HL-60/S4 treated with retinoic acid at 250 ng/mL for 4 days and 3 days (cell line): Measurements from ENCODE around the gene FAM149B1.
"Not testable (repeated sequence)": the region's sequence is repeated elsewhere in the genome, so short reads cannot be mapped to it uniquely, and the experiment has no call there.

Experiments
- in situ Hi-C: fragments of 300-500 bp; cut with MboI; formaldehyde crosslinking; loops from 2 replicates; pipeline ENCODE4 v1.7.0; 2022; ENCODE audit warnings: low sequenced_read_pairs

Gene FAM149B1

GRCh38 chr10:73167783-73168464 lies at the start of gene FAM149B1, which contains the start of gene ECD:
Gene FAM149B1, plus strand, starts transcription at chr10:73168119. Its CDS starts 221 bp downstream, at chr10:73168340.
Gene ECD, minus strand, starts transcription at chr10:73168008. Its CDS starts 4,071 bp downstream, at chr10:73163937.
- in situ Hi-C loops = no loop called here

- in situ Hi-C loops = no loop called here
Observed at GRCh38 chr10:73119457-73119856, 48.5 kb upstream of the FAM149B1 start.

GRCh38 chr10:73119952-73120351 lies 48.0 kb upstream of the FAM149B1 start:
- in situ Hi-C loops = no loop called here

- in situ Hi-C loops = no loop called here
Observed at GRCh38 chr10:73126343-73126742, 41.6 kb upstream of the FAM149B1 start.

GRCh38 chr10:73131301-73131700 lies 36.6 kb upstream of the FAM149B1 start:
- in situ Hi-C loops = no loop called here

GRCh38 chr10:73131913-73132686 lies 35.8 kb upstream of the FAM149B1 start:
- in situ Hi-C loops = no loop called here

- in situ Hi-C loops = no loop called here
Observed at GRCh38 chr10:73134727-73135126, 33.2 kb upstream of the FAM149B1 start.

GRCh38 chr10:73136627-73137026 lies 31.3 kb upstream of the FAM149B1 start:
- in situ Hi-C loops = no loop called here

- in situ Hi-C loops = no loop called here
Observed at GRCh38 chr10:73139251-73139650, 28.7 kb upstream of the FAM149B1 start.

- in situ Hi-C loops = no loop called here
Observed at GRCh38 chr10:73141603-73142002, 26.3 kb upstream of the FAM149B1 start.

GRCh38 chr10:73150633-73151413 lies 17.1 kb upstream of the FAM149B1 start:
- in situ Hi-C loops = not testable (repeated sequence)

GRCh38 chr10:73152009-73152408 lies 15.9 kb upstream of the FAM149B1 start:
- in situ Hi-C loops = no loop called here

GRCh38 chr10:73156054-73156453 lies 11.9 kb upstream of the FAM149B1 start:
- in situ Hi-C loops = no loop called here

- in situ Hi-C loops = no loop called here
Observed at GRCh38 chr10:73159038-73159648, 8.8 kb upstream of the FAM149B1 start.

GRCh38 chr10:73161079-73161478 lies 6.8 kb upstream of the FAM149B1 start:
- in situ Hi-C loops = no loop called here

- in situ Hi-C loops = no loop called here
Observed at GRCh38 chr10:73161662-73162061, 6.3 kb upstream of the FAM149B1 start.

GRCh38 chr10:73163096-73163495 lies 4.8 kb upstream of the FAM149B1 start:
- in situ Hi-C loops = no loop called here

- in situ Hi-C loops = no loop called here
Observed at GRCh38 chr10:73166972-73167371, 947 bp upstream of the FAM149B1 start.

GRCh38 chr10:73167458-73167782 lies 499 bp upstream of the FAM149B1 start:
- in situ Hi-C loops = no loop called here

GRCh38 chr10:73168465-73168803 lies 515 bp downstream of the FAM149B1 start:
- in situ Hi-C loops = no loop called here

GRCh38 chr10:73169320-73169719 lies 1.4 kb downstream of the FAM149B1 start:
- in situ Hi-C loops = no loop called here
